GM18505 (cell line): ENCODE results near the gene MMRN2.

ENCODE experiments used
- ATAC-seq: cut with Tn5 transposase; IDR thresholded peaks from one replicate; pipeline ENCODE4 v1.9.1; 2021; ENCODE audit not compliant: unreplicated experiment
- POLR2A ChIP-seq: IDR thresholded peaks from 4 replicates; pipeline ENCODE4 v1.6.1; 2011; ENCODE audit warnings: borderline replicate concordance; ENCODE audit not compliant: insufficient read depth, insufficient read length; ENCODE audit errors: extremely low read depth

MMRN2 gene

DNA sequence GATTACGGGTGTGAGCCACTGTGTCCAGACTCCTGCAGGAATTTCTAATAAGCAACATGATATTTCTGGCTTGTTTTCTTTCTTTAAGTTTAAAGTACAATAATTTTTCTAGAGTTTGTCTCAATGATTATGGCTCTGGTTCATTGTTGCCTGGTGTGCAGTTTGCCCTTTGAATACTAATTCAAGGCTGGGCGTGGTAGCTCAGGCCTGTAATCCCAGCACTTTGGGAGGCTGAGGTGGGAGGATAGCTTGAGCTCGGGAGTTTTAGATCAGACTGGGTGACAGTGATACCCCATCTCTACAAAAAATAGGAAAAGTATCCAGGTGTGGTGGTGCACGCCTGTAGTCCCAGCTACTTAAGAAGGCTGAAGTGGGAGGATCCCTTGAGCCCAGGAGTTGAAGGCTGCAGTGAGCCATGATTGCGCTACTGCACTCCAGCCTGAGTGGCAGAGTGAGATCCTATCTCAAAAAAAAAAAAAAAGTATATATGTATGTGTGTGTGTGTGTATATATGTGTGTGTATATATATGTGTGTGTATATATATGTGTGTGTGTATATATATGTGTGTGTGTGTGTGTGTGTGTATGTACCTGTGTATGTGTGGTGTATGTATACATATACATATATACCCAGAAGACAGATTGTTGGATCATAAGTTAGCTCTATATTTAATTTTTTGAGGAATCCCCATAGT, 19.1 kb upstream of the MMRN2 start:
- no peak for ATAC-seq

DNA sequence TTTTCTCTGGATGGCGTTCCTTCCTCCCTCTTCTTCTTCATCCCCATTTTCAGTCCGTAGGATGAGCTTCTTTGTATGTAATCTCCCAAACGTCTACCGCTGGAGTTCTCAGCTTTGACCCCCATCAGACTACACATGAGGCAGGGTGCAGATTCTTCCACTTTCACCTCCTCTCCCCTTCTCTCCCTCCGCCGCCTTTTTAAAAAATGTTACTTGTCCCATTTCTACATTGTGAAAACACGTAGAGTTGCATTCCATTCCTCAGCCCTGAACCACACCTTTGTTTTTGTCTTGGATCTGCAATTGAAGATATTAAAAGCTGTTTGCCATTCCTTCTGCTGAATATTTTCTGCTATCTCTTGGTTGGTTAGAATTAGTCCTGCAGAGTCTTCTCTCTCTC, 17.1 kb upstream of the MMRN2 start:
- no peak for ATAC-seq
- TF ChIP-seq POLR2A = no peak

More for the DNA sequence above, 19.1 kb upstream of the MMRN2 start:
- no peak for TF ChIP-seq POLR2A

GRCh38 chr10:86972613-86973380, 15.4 kb upstream of the MMRN2 start:
- ATAC-seq = no peak
- no peak for TF ChIP-seq POLR2A

GRCh38 chr10:86971232-86971991, 14.0 kb upstream of the MMRN2 start:
- no peak for TF ChIP-seq POLR2A
- ATAC-seq = peak; percentile 85

GRCh38 chr10:86970982-86971231, 13.5 kb upstream of the MMRN2 start:
- TF ChIP-seq POLR2A = peak; percentile 82
- ATAC-seq = no peak

DNA sequence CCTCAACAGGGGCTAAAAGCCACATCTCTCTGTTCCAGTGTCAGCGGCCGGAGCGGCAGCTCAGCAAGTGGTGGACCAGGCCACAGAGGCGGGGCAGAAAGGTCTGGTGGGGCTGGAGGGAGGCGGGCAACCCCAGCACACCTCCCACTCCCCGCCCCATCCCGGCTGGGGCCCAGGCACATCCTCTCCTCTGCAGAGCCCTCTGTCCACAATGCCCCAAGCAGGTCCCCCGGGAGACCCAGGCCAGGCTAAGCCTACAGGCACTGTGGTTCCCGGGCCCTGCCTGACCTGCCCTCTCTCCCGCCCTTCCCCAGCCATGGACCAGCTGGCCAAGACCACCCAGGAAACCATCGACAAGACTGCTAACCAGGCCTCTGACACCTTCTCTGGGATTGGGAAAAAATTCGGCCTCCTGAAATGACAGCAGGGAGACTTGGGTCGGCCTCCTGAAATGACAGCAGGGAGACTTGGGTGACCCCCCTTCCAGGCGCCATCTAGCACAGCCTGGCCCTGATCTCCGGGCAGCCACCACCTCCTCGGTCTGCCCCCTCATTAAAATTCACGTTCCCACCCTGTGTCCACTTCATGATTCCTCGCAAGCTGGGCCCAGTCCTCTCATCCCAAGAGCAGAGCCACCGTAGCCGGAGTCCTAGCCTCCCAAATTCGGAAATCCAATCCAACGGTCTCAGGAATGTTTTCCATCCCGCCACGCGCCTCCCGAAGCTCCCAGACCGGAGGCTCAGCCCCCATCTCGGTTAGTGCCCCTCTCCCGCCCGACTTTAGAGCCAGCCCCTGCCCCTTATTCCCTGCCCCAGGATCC, 13.0 kb upstream of the MMRN2 start:
- no peak for ATAC-seq
- TF ChIP-seq POLR2A = no peak

- no peak for ATAC-seq
- TF ChIP-seq POLR2A = no peak
These were observed 12.1 kb upstream of the MMRN2 start for GRCh38 chr10:86969421-86970041.

- no peak for TF ChIP-seq POLR2A
- no peak for ATAC-seq
These were observed 11.6 kb upstream of the MMRN2 start for GRCh38 chr10:86968994-86969355.

DNA sequence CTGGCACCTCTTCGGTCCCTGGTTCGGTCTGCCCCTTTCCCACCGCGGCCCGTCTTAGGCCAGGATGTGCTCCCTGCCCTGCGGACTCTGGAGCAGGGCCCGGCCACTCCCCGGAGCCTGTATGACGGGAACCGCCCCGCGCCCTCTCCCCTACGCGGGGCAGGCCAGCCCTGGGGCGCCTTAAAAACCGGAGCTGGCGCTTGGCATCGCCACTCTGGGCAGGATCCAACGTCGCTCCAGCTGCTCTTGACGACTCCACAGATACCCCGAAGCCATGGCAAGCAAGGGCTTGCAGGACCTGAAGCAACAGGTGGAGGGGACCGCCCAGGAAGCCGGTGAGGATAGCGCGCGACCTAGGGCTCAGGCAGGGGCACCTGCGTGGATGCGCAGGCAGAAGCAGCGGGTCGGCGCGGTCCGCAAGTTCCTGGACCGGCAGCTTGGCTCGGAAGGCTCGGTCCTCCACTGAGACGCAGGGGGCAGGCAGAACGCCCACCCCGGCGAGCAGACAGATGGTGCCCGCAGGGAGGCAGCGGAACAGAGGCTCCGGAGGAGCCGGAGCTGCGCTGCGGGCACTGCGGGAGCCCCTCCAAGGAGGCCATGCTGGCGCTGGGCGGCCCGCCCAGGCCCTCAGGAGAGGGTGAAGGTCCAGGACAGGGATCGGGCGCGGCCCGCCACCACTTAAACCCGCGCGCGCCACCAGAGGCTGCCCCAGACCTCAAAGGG, 11.0 kb upstream of the MMRN2 start, which contains the start of gene ADIRF:
Gene ADIRF (plus strand): TSS at position 212 of the 723 bp plus-strand sequence. CDS start 63 bp downstream, at position 275.
- TF ChIP-seq POLR2A = no peak
- no peak for ATAC-seq

- no peak for TF ChIP-seq POLR2A
- ATAC-seq = no peak
These were observed 10.1 kb upstream of the MMRN2 start for GRCh38 chr10:86967481-86967941.

DNA sequence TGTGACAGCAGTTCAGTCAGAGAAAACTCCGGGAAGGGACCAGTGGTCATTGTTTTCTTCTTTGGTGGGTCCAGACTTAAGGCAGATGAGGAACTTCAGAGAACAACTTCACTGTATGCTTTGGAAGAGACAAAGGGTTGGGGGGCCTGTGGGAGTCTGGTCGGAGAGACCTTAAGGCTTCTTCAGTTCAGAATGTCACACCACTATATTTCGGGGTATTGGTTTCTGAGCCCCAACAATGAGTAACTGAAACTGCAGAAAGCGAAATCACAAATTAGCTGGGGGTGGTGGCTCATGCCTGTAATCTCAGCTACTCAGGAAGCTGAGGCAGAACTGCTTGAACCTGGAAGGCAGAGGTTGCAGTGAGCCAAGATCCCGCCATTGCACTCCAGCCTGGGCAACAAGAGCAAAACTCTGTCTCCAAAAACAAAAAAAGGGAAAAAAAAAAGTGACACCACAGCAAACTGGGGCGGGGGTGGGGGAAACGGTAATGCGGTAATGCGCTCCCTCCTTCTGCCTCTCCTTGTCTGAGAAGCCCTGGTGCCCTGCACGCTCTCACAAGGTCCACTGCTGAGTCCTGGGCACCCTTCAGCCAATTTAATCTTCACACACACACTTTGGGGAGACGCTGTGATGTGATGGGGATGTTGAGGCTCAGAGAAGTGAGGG, 8.7 kb upstream of the MMRN2 start:
- ATAC-seq = no peak
- TF ChIP-seq POLR2A = peak; percentile 31

- no peak for TF ChIP-seq POLR2A
- ATAC-seq = no peak
These were observed 7.4 kb upstream of the MMRN2 start for GRCh38 chr10:86964847-86965190.
